Natural killer cell (primary cell): Measurements from ENCODE around the gene TUBB8. TPM values are rescaled to one million over a fixed set of nuclear protein-coding genes. Genes with fewer than 3 reads are reported as not detected.

ENCODE experiments used
- ATAC-seq, 3 donors: fragments of 150-1000 bp in 2 of 3; fragments of 200-7000 bp in 1 of 3; cut with Tn5 transposase; 1 replicate in 1 of 3; 2 replicates in 2 of 3; pipeline ENCODE4 v1.10.0; 2021; ENCODE audit warnings: mild to moderate bottlenecking in 2 of 3, moderate library complexity in 2 of 3
- DNase-seq, 2 donors: peaks; one replicate each; pipeline versions ENCODE4 v3.0.0 to v3.0.0-alpha.2; 2013 to 2021; ENCODE audit warnings: mixed read lengths in 1 of 2
- H3K27ac ChIP-seq: one replicate; pipeline ENCODE4 v1.5.1; 2013; ENCODE audit warnings: mild to moderate bottlenecking, low read length
- H3K27me3 ChIP-seq: one replicate; pipeline ENCODE4 v1.6.1; 2013; ENCODE audit warnings: low read length; ENCODE audit not compliant: control insufficient read depth, insufficient read depth
- H3K36me3 ChIP-seq: one replicate; pipeline ENCODE4 v1.6.1; 2013; ENCODE audit warnings: low read length; ENCODE audit not compliant: control insufficient read depth, insufficient read depth
- H3K4me1 ChIP-seq: one replicate; pipeline ENCODE4 v1.6.1; 2013; ENCODE audit warnings: low read length; ENCODE audit not compliant: control insufficient read depth, insufficient read depth
- H3K4me3 ChIP-seq: one replicate; pipeline ENCODE4 v1.5.1; 2013; ENCODE audit warnings: low read length
- H3K9me3 ChIP-seq: one replicate; pipeline ENCODE4 v1.6.1; 2013; ENCODE audit warnings: low read length; ENCODE audit not compliant: control insufficient read depth, insufficient read depth
- H3K27ac Mint-ChIP-seq, 2 donors: one replicate each; pipeline ENCODE4 v1.8.0; 2022; ENCODE audit warnings: mild to moderate bottlenecking in 2 of 2, mixed read lengths in 2 of 2, moderate library complexity in 1 of 2
- H3K27me3 Mint-ChIP-seq, 2 donors: one replicate each; pipeline ENCODE4 v1.8.0; 2022; ENCODE audit warnings: low read depth in 2 of 2, mixed read lengths in 2 of 2
- H3K36me3 Mint-ChIP-seq: one replicate; pipeline ENCODE4 v1.8.0; 2022; ENCODE audit warnings: mixed read lengths
- H3K4me1 Mint-ChIP-seq, 2 donors: one replicate each; pipeline ENCODE4 v1.8.0; 2022; ENCODE audit warnings: mixed read lengths in 2 of 2
- H3K4me3 Mint-ChIP-seq: one replicate; pipeline ENCODE4 v1.8.0; 2022; ENCODE audit warnings: mild to moderate bottlenecking, moderate library complexity, mixed read lengths
- H3K9me3 Mint-ChIP-seq, 2 donors: one replicate each; pipeline ENCODE4 v1.8.0; 2022; ENCODE audit warnings: mixed read lengths in 2 of 2
- whole genome bisulfite sequencing: methylation state at CpG from one replicate; pipeline ENCODE4 v1.1.7; 2013; ENCODE audit warnings: missing lambda C conversion rate; ENCODE audit not compliant: insufficient coverage; 5-methylcytosine and 5-hydroxymethylcytosine counted together
- intact Hi-C: fragments of 100-400 bp; cut with micrococcal nuclease; formaldehyde crosslinking; loops from one replicate; pipeline ENCODE4 v1.14.2; 2022
- total RNA-seq, 4 donors: library from RNA; stranded (reverse); fragments of 120-200 nt in 1 of 4; gene quantifications; one replicate each; pipeline versions ENCODE4 v1.2.3 to v1.2.4, GENCODE V29; 2013 to 2022
- TF ChIP-seq, protein P1 (sequence below): fragments of 200-600 bp; IDR thresholded peaks from one replicate; pipeline ENCODE4 v1.8.0; 2022; ENCODE audit warnings: antibody characterized with exemption

TUBB8 gene
- total RNA-seq, 3 donors from 2014 or later (not counting 1 experiment from before 2014, with no cell fraction given): 0.89 TPM; not detected in 2

- H3K4me1 ChIP-seq: no peaks in the 10 kb centered on the region
- WGBS: no CpG with 5 or more reads among the region's 1 CpG
- intact Hi-C loops: no loop called here
- TF ChIP-seq, protein P1, sequence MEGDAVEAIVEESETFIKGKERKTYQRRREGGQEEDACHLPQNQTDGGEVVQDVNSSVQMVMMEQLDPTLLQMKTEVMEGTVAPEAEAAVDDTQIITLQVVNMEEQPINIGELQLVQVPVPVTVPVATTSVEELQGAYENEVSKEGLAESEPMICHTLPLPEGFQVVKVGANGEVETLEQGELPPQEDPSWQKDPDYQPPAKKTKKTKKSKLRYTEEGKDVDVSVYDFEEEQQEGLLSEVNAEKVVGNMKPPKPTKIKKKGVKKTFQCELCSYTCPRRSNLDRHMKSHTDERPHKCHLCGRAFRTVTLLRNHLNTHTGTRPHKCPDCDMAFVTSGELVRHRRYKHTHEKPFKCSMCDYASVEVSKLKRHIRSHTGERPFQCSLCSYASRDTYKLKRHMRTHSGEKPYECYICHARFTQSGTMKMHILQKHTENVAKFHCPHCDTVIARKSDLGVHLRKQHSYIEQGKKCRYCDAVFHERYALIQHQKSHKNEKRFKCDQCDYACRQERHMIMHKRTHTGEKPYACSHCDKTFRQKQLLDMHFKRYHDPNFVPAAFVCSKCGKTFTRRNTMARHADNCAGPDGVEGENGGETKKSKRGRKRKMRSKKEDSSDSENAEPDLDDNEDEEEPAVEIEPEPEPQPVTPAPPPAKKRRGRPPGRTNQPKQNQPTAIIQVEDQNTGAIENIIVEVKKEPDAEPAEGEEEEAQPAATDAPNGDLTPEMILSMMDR: no peak
- no peaks in the 10 kb centered on the region for H3K36me3 ChIP-seq
- DNase-seq (no peak), ATAC-seq (no peak)
- H3K27ac ChIP-seq: no peak overlapping the region
- Mint-ChIP-seq H3K36me3 (peaks cover 6% of the 10 kb centered on the region), H3K4me1 (no peaks in the 10 kb centered on the region), H3K27me3 (peaks cover 0 to 7% of the 10 kb centered on the region in 2 donors), H3K9me3 (peaks cover 4 to 8% of the 10 kb centered on the region in 2 donors), H3K4me3 (no peak overlapping the region), H3K27ac (no peak overlapping the region)
- H3K9me3 ChIP-seq: peaks cover 9% of the 10 kb centered on the region
- H3K27me3 ChIP-seq: no peaks in the 10 kb centered on the region
- H3K4me3 ChIP-seq: no peak overlapping the region
Observed at GRCh38 chr10:94613-95012, 45.5 kb upstream of the TUBB8 start.

GRCh38 chr10:92846-93245 is 43.8 kb upstream of the TUBB8 start:
- no peak overlapping the region for H3K4me3 Mint-ChIP-seq

DNA sequence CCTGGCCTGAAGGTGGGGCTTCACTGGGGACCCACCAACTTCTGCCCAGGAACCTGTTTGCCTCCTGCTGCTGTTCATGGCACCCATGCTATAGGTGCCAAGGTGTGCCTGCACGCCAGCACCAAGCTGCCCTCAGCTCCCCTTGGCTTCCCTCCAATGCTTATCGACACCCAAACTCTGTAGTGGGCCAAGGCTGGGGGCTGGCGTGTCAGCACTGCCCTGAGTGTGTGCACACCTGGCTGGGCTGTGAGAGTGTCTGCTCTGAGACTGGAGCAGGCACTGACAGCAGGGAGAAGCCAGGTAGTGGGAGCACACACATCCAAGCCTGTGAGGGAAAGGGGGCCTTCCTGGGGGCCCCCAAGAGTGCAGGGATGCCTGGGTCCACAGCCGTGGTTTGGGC is 43.1 kb upstream of the TUBB8 start:
- H3K27ac Mint-ChIP-seq: no peak overlapping the region
- H3K9me3 ChIP-seq: peaks cover 9% of the 10 kb centered on the region
- H3K4me1 ChIP-seq: no peaks in the 10 kb centered on the region
- DNase-seq (no peak), ATAC-seq (no peak)
- TF ChIP-seq, protein P1: no peak
- H3K4me1 Mint-ChIP-seq: peaks cover 0 to 14% of the 10 kb centered on the region in 2 donors
- peaks cover 4 to 8% of the 10 kb centered on the region in 2 donors for H3K9me3 Mint-ChIP-seq
- no peak overlapping the region for H3K4me3 ChIP-seq
- H3K27me3 ChIP-seq: no peaks in the 10 kb centered on the region
- H3K27ac ChIP-seq: no peak overlapping the region
- H3K36me3 Mint-ChIP-seq: peaks cover 6% of the 10 kb centered on the region
- peaks cover 0 to 7% of the 10 kb centered on the region in 2 donors for H3K27me3 Mint-ChIP-seq
- no peak overlapping the region for H3K4me3 Mint-ChIP-seq
- WGBS: 89% methylated on average over 4 of the region's 4 CpGs
- H3K36me3 ChIP-seq: no peaks in the 10 kb centered on the region
- intact Hi-C loops: no loop called here

More at GRCh38 chr10:92846-93245, 43.8 kb upstream of the TUBB8 start:
- Histone ChIP-seq H3K4me1 (no peaks in the 10 kb centered on the region), H3K27me3 (no peaks in the 10 kb centered on the region), H3K4me3 (no peak overlapping the region), H3K27ac (no peak overlapping the region), H3K36me3 (no peaks in the 10 kb centered on the region), H3K9me3 (peaks cover 9% of the 10 kb centered on the region)
- Mint-ChIP-seq H3K27me3 (peaks cover 0 to 7% of the 10 kb centered on the region in 2 donors), H3K9me3 (peaks cover 4 to 8% of the 10 kb centered on the region in 2 donors), H3K4me1 (peaks cover 0 to 7% of the 10 kb centered on the region in 2 donors), H3K27ac (no peak overlapping the region), H3K36me3 (peaks cover 6% of the 10 kb centered on the region)
- DNase-seq (no peak), ATAC-seq (no peak)
- TF ChIP-seq, protein P1: no peak
- intact Hi-C loops: no loop called here
- WGBS: 100% methylated on average over 1 of the region's 2 CpGs

GRCh38 chr10:91313-91712 is 42.2 kb upstream of the TUBB8 start:
- no peak overlapping the region for H3K27ac ChIP-seq
- WGBS: 86% methylated on average over 8 of the region's 8 CpGs
- Mint-ChIP-seq H3K36me3 (peaks cover 6% of the 10 kb centered on the region), H3K27me3 (peaks cover 0 to 7% of the 10 kb centered on the region in 2 donors), H3K27ac (no peak overlapping the region), H3K4me1 (peaks cover 0 to 15% of the 10 kb centered on the region in 2 donors), H3K9me3 (peaks cover 4 to 6% of the 10 kb centered on the region in 2 donors), H3K4me3 (no peak overlapping the region)
- ATAC-seq (no peak), DNase-seq (no peak)
- no peaks in the 10 kb centered on the region for H3K36me3 ChIP-seq
- H3K4me3 ChIP-seq: no peak overlapping the region
- H3K9me3 ChIP-seq: peaks cover 6% of the 10 kb centered on the region
- H3K27me3 ChIP-seq: no peaks in the 10 kb centered on the region
- TF ChIP-seq, protein P1: no peak
- intact Hi-C loops: no loop called here
- H3K4me1 ChIP-seq: no peaks in the 10 kb centered on the region
